HepG2 (cell line): ENCODE results near the gene GKN1. TPM values are rescaled to one million over a fixed set of nuclear protein-coding genes. Genes with fewer than 3 reads are reported as not detected.
A peak's percentile ranks its signal among the peaks of the same experiment; 100 is the strongest.

Experiments used
- BCL6 ChIP-seq: IDR thresholded peaks from 2 replicates; pipeline ENCODE4 v1.6.1; 2016; ENCODE audit warnings: missing genetic modification reagents, missing compliant biosample characterization
- MTA1 ChIP-seq: sonication (generic); formaldehyde crosslinking; IDR thresholded peaks from 2 replicates; pipeline ENCODE4 v1.4.0; 2020; ENCODE audit warnings: missing genetic modification reagents, mild to moderate bottlenecking, borderline replicate concordance
- PAX8 ChIP-seq: sonication (generic); formaldehyde crosslinking; IDR thresholded peaks from 2 replicates; pipeline ENCODE4 v1.8.0; 2022; ENCODE audit warnings: mild to moderate bottlenecking, missing genetic modification reagents, borderline replicate concordance
- PHF20 ChIP-seq: sonication (generic); formaldehyde crosslinking; IDR thresholded peaks from 2 replicates; pipeline ENCODE4 v1.5.0; 2020; ENCODE audit warnings: mild to moderate bottlenecking, missing genetic modification reagents
- SATB2 ChIP-seq: sonication (generic); formaldehyde crosslinking; IDR thresholded peaks from 2 replicates; pipeline ENCODE4 v1.5.0; 2020; ENCODE audit warnings: missing genetic modification reagents
- SKIL ChIP-seq: sonication (generic); formaldehyde crosslinking; IDR thresholded peaks from 2 replicates; pipeline ENCODE4 v1.8.0; 2022; ENCODE audit warnings: missing genetic modification reagents, mild to moderate bottlenecking, moderate library complexity, borderline replicate concordance
- TCF12 ChIP-seq, 2 experiments: fragments of 450-650 bp in 1 of 2; sonication (generic) in 1 of 2; formaldehyde crosslinking in 1 of 2; IDR thresholded peaks; 2 replicates each; pipeline versions ENCODE4 v1.6.1 to v1.8.0; 2017 to 2022; ENCODE audit warnings: antibody characterized with exemption in 1 of 2, mild to moderate bottlenecking in 1 of 2, missing genetic modification reagents in 1 of 2, moderate library complexity in 1 of 2
- ZBTB34 ChIP-seq: sonication (generic); formaldehyde crosslinking; IDR thresholded peaks from 2 replicates; pipeline ENCODE4 v1.8.0; 2022; ENCODE audit warnings: mild to moderate bottlenecking, missing genetic modification reagents
- ZHX2 ChIP-seq, 2 experiments: sonication (generic) in 1 of 2; formaldehyde crosslinking in 1 of 2; IDR thresholded peaks; 2 replicates each; pipeline versions ENCODE4 v1.6.1 to v1.9.0; 2014 to 2022; ENCODE audit warnings: antibody characterized with exemption in 1 of 2, borderline replicate concordance in 1 of 2, inconsistent platforms in 1 of 2, low read depth in 1 of 2, missing genetic modification reagents in 1 of 2
- ZNF224 ChIP-seq: sonication (generic); formaldehyde crosslinking; IDR thresholded peaks from 2 replicates; pipeline ENCODE4 v1.5.0; 2020; ENCODE audit warnings: mild to moderate bottlenecking, missing genetic modification reagents
- ZNF253 ChIP-seq: sonication (generic); formaldehyde crosslinking; IDR thresholded peaks from 2 replicates; pipeline ENCODE4 v1.8.0; 2022; ENCODE audit warnings: mild to moderate bottlenecking, missing genetic modification reagents, borderline replicate concordance
- ZNF280D ChIP-seq: sonication (generic); formaldehyde crosslinking; IDR thresholded peaks from 2 replicates; pipeline ENCODE4 v1.5.1; 2020; ENCODE audit warnings: mild to moderate bottlenecking, missing genetic modification reagents
- ZNF543 ChIP-seq: sonication (generic); formaldehyde crosslinking; IDR thresholded peaks from 2 replicates; pipeline ENCODE4 v1.4.0; 2020; ENCODE audit warnings: mild to moderate bottlenecking, missing genetic modification reagents
- ZNF660 ChIP-seq: sonication (generic); formaldehyde crosslinking; IDR thresholded peaks from 2 replicates; pipeline ENCODE4 v1.5.1; 2020; ENCODE audit warnings: mild to moderate bottlenecking, low read depth, missing genetic modification reagents, borderline replicate concordance
- polyA plus RNA-seq, 8 experiments: library from polyadenylated mRNA; depleted of rRNA in 3 of 8; stranded (reverse) in 7 of 8; unstranded in 1 of 8; fragments of >200 nt; fragmentation: Illumina TruSeq in 4 of 8; extraction: Trizol in 4 of 8; gene quantifications; 2 replicates each; pipeline versions ENCODE4 v1.2.1 to v1.2.3, GENCODE V29; 2011 to 2016; ENCODE audit warnings: low read depth in 4 of 8, missing spikeins in 1 of 8, mixed read lengths in 1 of 8; ENCODE audit not compliant: insufficient read depth in 1 of 8
- total RNA-seq, 5 experiments: library from RNA; depleted of rRNA; stranded (reverse); fragments of >200 nt; fragmentation: Illumina TruSeq; extraction: Trizol; gene quantifications; 2 replicates each; pipeline ENCODE4 v1.2.3, GENCODE V29; 2016; ENCODE audit warnings: low read depth in 1 of 5

The GKN1 gene
- total and polyA plus RNA-seq, 2 of the 13 experiments (the other 11 are each of a cell fraction or from before 2014, with no cell fraction given), result not detected

GRCh38 chr2:69013142-69013839 is 38.9 kb downstream of the GKN1 start, which contains the start of gene ANTXR1 (continued):
- TF ChIP-seq ZBTB34 (CRISPR knock-in tag) (no peak), ZNF660 (CRISPR knock-in tag) (no peak), ZHX2 (IDR thresholded peaks at IDR 0.05; ENCODE audit: low read depth) (no peak), ZHX2 (CRISPR knock-in tag; IDR thresholded peaks at IDR 0.05; ENCODE audit: borderline replicate concordance) (no peak), PAX8 (CRISPR knock-in tag) (no peak), ZNF224 (no peak), ZNF543 (CRISPR knock-in tag) (no peak), BCL6 (CRISPR knock-in tag) (no peak), PHF20 (CRISPR knock-in tag) (peak; percentile 48), SATB2 (CRISPR knock-in tag) (no peak), ZNF280D (CRISPR knock-in tag) (peak; percentile 51; the same call in 1 of the 2 replicates), SKIL (CRISPR knock-in tag) (no peak), TCF12 (IDR thresholded peaks at IDR 0.05) (no peak), TCF12 (CRISPR knock-in tag; IDR thresholded peaks at IDR 0.05) (no peak), ZNF253 (CRISPR knock-in tag) (0 out of 2 replicates have a peak, but pooled peaks have one; percentile 17), MTA1 (peak; percentile 77; the same call in 1 of the 2 replicates)
